ENCODE data around the gene C2orf68.

- TF ChIP-seq CTCF (IDR thresholded peaks at IDR 0.05) (no peak), POLR2A (IDR thresholded peaks at IDR 0.05) (no peak)
Measured at GRCh38 chr2:85611217-85611704, 605 bp downstream of the C2orf68 start.
